Body of pancreas (tissue), 4 donors: Measurements from ENCODE around the gene ADK.

ENCODE experiments used
- POLR2A ChIP-seq, 3 donors: fragments of 450-650 bp; IDR thresholded peaks; one replicate each; pipeline ENCODE4 v1.6.1; 2016; ENCODE audit warnings: antibody characterized with exemption in 3 of 3, mild to moderate bottlenecking in 2 of 3
- TF ChIP-seq, protein P1 (sequence below), 7 experiments: fragments of 450-650 bp in 4 of 7; fragments of 200-600 bp in 3 of 7; sonication (generic) in 3 of 7; IDR thresholded peaks; one replicate each; pipeline ENCODE4 v1.5.1; 2016 to 2019; ENCODE audit warnings: antibody characterized with exemption in 7 of 7

DNA sequence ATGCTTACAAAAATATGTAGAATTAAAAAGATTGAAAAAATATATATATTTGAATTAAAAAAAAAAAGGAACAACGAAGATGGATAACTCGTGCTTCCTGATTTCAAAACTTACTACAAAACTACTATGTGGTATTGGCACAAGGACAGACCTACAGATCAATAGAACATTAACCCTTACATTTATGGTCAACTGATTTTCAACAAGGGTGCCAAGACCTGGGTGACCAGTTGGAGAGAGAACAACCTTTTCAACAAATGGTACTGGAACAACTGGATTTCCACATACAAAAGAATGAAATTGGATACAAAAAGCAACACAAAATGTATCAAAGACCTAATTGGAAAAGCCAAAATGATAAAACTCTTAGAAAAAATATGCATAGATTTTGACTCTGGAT lies 10.5 kb upstream of the ADK start:
- TF ChIP-seq, protein P1, sequence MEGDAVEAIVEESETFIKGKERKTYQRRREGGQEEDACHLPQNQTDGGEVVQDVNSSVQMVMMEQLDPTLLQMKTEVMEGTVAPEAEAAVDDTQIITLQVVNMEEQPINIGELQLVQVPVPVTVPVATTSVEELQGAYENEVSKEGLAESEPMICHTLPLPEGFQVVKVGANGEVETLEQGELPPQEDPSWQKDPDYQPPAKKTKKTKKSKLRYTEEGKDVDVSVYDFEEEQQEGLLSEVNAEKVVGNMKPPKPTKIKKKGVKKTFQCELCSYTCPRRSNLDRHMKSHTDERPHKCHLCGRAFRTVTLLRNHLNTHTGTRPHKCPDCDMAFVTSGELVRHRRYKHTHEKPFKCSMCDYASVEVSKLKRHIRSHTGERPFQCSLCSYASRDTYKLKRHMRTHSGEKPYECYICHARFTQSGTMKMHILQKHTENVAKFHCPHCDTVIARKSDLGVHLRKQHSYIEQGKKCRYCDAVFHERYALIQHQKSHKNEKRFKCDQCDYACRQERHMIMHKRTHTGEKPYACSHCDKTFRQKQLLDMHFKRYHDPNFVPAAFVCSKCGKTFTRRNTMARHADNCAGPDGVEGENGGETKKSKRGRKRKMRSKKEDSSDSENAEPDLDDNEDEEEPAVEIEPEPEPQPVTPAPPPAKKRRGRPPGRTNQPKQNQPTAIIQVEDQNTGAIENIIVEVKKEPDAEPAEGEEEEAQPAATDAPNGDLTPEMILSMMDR (IDR thresholded peaks at IDR 0.05): no peak
- no peak for TF ChIP-seq POLR2A (IDR thresholded peaks at IDR 0.05)
